Left lung (tissue), 10 donors: ENCODE results near the gene SYTL3. TPM values are rescaled to one million over a fixed set of nuclear protein-coding genes. Genes with fewer than 3 reads are reported as not detected.
A peak's percentile ranks its signal among the peaks of the same experiment; 100 is the strongest.

ENCODE experiments used
- ATAC-seq: fragments of 200-7000 bp; cut with Tn5 transposase; one replicate; pipeline ENCODE4 v1.9.1; 2020; ENCODE audit warnings: moderate library complexity
- DNase-seq, 4 donors: peaks; one replicate each; pipeline ENCODE4 v3.0.0-alpha.2; 2013 to 2020
- H3K27ac ChIP-seq, 2 donors: fragments of 200-600 bp; sonication (generic) in 1 of 2; one replicate each; pipeline versions ENCODE4 v1.5.0 to v1.8.0; 2020 to 2021
- H3K27me3 ChIP-seq, 2 donors: fragments of 200-600 bp; sonication (generic) in 1 of 2; one replicate each; pipeline versions ENCODE4 v1.5.0 to v1.8.0; 2020 to 2021
- H3K36me3 ChIP-seq, 2 donors: fragments of 200-600 bp; sonication (generic) in 1 of 2; one replicate each; pipeline versions ENCODE4 v1.5.0 to v1.8.0; 2020 to 2021
- H3K4me1 ChIP-seq, 2 donors: fragments of 200-600 bp; one replicate each; pipeline ENCODE4 v1.8.0; 2021
- H3K4me3 ChIP-seq, 2 donors: fragments of 200-600 bp; sonication (generic) in 1 of 2; one replicate each; pipeline versions ENCODE4 v1.5.0 to v1.8.0; 2020 to 2021; ENCODE audit warnings: mild to moderate bottlenecking in 1 of 2
- H3K9me3 ChIP-seq, 2 donors: fragments of 200-600 bp; sonication (generic) in 1 of 2; one replicate each; pipeline versions ENCODE4 v1.5.0 to v1.8.0; 2020 to 2021
- CTCF ChIP-seq, 2 donors: fragments of 200-600 bp; sonication (generic) in 1 of 2; IDR thresholded peaks; one replicate each; pipeline versions ENCODE4 v1.5.0 to v1.8.0; 2021; ENCODE audit warnings: antibody characterized with exemption in 2 of 2
- intact Hi-C, 2 donors: fragments of 100-400 bp; cut with DNase I; formaldehyde crosslinking; loops; one replicate each; pipeline versions ENCODE4 v1.11.2 to v1.14.2; 2022
- polyA plus RNA-seq, 6 donors: library from polyadenylated mRNA; unstranded; fragments of 120-200 nt; gene quantifications; one replicate each; pipeline ENCODE4 v1.2.1, GENCODE V29; 2013; ENCODE audit not compliant: insufficient read length in 6 of 6
- total RNA-seq, 2 donors: library from RNA; stranded (reverse); fragmentation: NEBNext Ultra II Directional; extraction: Animal tissue kit (Norgen Biotek cat#: 25700); gene quantifications; one replicate each; pipeline ENCODE4 v1.2.1, GENCODE V29; 2021
- donor health status: DM: no; HTN: yes; CAD: no.
- donor health status: DM: no; HTN: no; CAD: no.

Gene SYTL3
- total and polyA plus RNA-seq, 8 donors, result 6.5 to 10.3 (median 8.3) TPM

- Histone ChIP-seq H3K4me1 (no peaks in the 10 kb centered on the region), H3K27me3 (no peaks in the 10 kb centered on the region), H3K9me3 (no peaks in the 10 kb centered on the region), H3K27ac (no peak overlapping the region), H3K4me3 (no peak overlapping the region), H3K36me3 (peaks cover 3 to 94% of the 10 kb centered on the region in 2 donors)
- ATAC-seq (no peak), DNase-seq (no peak)
- no peak for TF ChIP-seq CTCF (IDR thresholded peaks at IDR 0.05)
- intact Hi-C loops, result no loop called here
Measured at GRCh38 chr6:158766621-158767455, 117.0 kb downstream of the SYTL3 start.

- Histone ChIP-seq H3K4me3 (no peak overlapping the region), H3K27me3 (no peaks in the 10 kb centered on the region), H3K4me1 (no peaks in the 10 kb centered on the region), H3K27ac (no peak overlapping the region), H3K36me3 (peaks cover 3 to 100% of the 10 kb centered on the region in 2 donors), H3K9me3 (no peaks in the 10 kb centered on the region)
- DNase-seq (no peak), ATAC-seq (peak; percentile 41)
- intact Hi-C loops, result no loop called here
- no peak for TF ChIP-seq CTCF (IDR thresholded peaks at IDR 0.05)
Measured at GRCh38 chr6:158767709-158768108, 117.9 kb downstream of the SYTL3 start.

- ATAC-seq, result no peak
- Histone ChIP-seq H3K36me3 (peaks cover 3 to 100% of the 10 kb centered on the region in 2 donors), H3K9me3 (no peaks in the 10 kb centered on the region)
Measured at GRCh38 chr6:158768436-158768835, 118.6 kb downstream of the SYTL3 start.

GRCh38 chr6:158769234-158769770, 119.4 kb downstream of the SYTL3 start:
- DNase-seq (no peak), ATAC-seq (no peak)
- Histone ChIP-seq H3K4me1 (peaks cover 0 to 10% of the 10 kb centered on the region in 2 donors), H3K27ac (no peak overlapping the region), H3K9me3 (no peaks in the 10 kb centered on the region), H3K36me3 (peaks cover 3 to 100% of the 10 kb centered on the region in 2 donors), H3K4me3 (no peak overlapping the region), H3K27me3 (no peaks in the 10 kb centered on the region)
- no peak for TF ChIP-seq CTCF (IDR thresholded peaks at IDR 0.05)
- intact Hi-C loops, result no loop called here

More at GRCh38 chr6:158768436-158768835, 118.6 kb downstream of the SYTL3 start:
- intact Hi-C loops, result no loop called here
- H3K27me3 ChIP-seq, result no peaks in the 10 kb centered on the region
- H3K27ac ChIP-seq, result no peak overlapping the region
- H3K4me1 ChIP-seq, result peaks cover 0 to 5% of the 10 kb centered on the region in 2 donors
- no peak for DNase-seq
- no peak for TF ChIP-seq CTCF (IDR thresholded peaks at IDR 0.05)
- no peak overlapping the region for H3K4me3 ChIP-seq

GRCh38 chr6:158769771-158770432, 120.0 kb downstream of the SYTL3 start:
- Histone ChIP-seq H3K27ac (no peak overlapping the region), H3K4me1 (peaks cover 0 to 10% of the 10 kb centered on the region in 2 donors), H3K36me3 (peaks cover 3 to 100% of the 10 kb centered on the region in 2 donors)

More at GRCh38 chr6:158769771-158770432, 120.0 kb downstream of the SYTL3 start:
- Histone ChIP-seq H3K27me3 (no peaks in the 10 kb centered on the region), H3K4me3 (no peak overlapping the region), H3K9me3 (no peaks in the 10 kb centered on the region)
- no peak for TF ChIP-seq CTCF (IDR thresholded peaks at IDR 0.05)
- DNase-seq (no peak), ATAC-seq (no peak)
- intact Hi-C loops, result no loop called here
